Osteocyte (in vitro differentiated cells): ENCODE data around the gene ARMC5. TPM values are rescaled to one million over a fixed set of nuclear protein-coding genes. Genes with fewer than 3 reads are reported as not detected.
A peak's percentile ranks its signal among the peaks of the same experiment; 100 is the strongest.

Experiments used
- DNase-seq: peaks from one replicate; pipeline ENCODE4 v3.0.0; 2021; ENCODE audit warnings: mixed read lengths; ENCODE audit not compliant: unreplicated experiment; ENCODE audit errors: extremely low spot score
- H3K27ac Mint-ChIP-seq: one replicate; pipeline ENCODE4 v1.8.0; 2021; ENCODE audit warnings: mild to moderate bottlenecking, mixed read lengths; ENCODE audit not compliant: unreplicated experiment
- H3K27me3 Mint-ChIP-seq: one replicate; pipeline ENCODE4 v1.8.0; 2021; ENCODE audit warnings: mixed read lengths; ENCODE audit not compliant: unreplicated experiment
- H3K36me3 Mint-ChIP-seq: one replicate; pipeline ENCODE4 v1.8.0; 2021; ENCODE audit warnings: mixed read lengths; ENCODE audit not compliant: unreplicated experiment
- H3K4me1 Mint-ChIP-seq: one replicate; pipeline ENCODE4 v1.8.0; 2021; ENCODE audit warnings: mixed read lengths; ENCODE audit not compliant: unreplicated experiment
- H3K4me3 Mint-ChIP-seq: one replicate; pipeline ENCODE4 v1.8.0; 2021; ENCODE audit warnings: mild to moderate bottlenecking, moderate library complexity, mixed read lengths; ENCODE audit not compliant: unreplicated experiment
- H3K9me3 Mint-ChIP-seq: one replicate; pipeline ENCODE4 v1.8.0; 2021; ENCODE audit warnings: mixed read lengths; ENCODE audit not compliant: unreplicated experiment
- CTCF ChIP-seq: fragments of 200-600 bp; sonication (generic); IDR thresholded peaks from 2 replicates; pipeline ENCODE4 v1.5.0; 2021; ENCODE audit warnings: antibody characterized with exemption, mild to moderate bottlenecking, moderate library complexity
- total RNA-seq: library from RNA; stranded (reverse); gene quantifications from 2 replicates; pipeline ENCODE4 v1.2.1, GENCODE V29; 2021

ARMC5 gene
- total RNA-seq, 1 donor from 2014 or later = 12.8 TPM

GRCh38 chr16:31458073-31458843, 1.0 kb upstream of the ARMC5 start:
- H3K27me3 Mint-ChIP-seq = no peaks in the 10 kb centered on the region
- peak overlapping the region; percentile 96 for H3K27ac Mint-ChIP-seq
- peak overlapping the region; percentile 89 for H3K4me3 Mint-ChIP-seq
- H3K4me1 Mint-ChIP-seq = peaks cover 56% of the 10 kb centered on the region
- H3K9me3 Mint-ChIP-seq = no peaks in the 10 kb centered on the region
- peaks cover 8% of the 10 kb centered on the region for H3K36me3 Mint-ChIP-seq
- TF ChIP-seq CTCF = no peak
- no peak for DNase-seq

- peak overlapping the region; percentile 96 for H3K27ac Mint-ChIP-seq
- H3K4me3 Mint-ChIP-seq = peak overlapping the region; percentile 89
- peaks cover 13% of the 10 kb centered on the region for H3K36me3 Mint-ChIP-seq
- TF ChIP-seq CTCF = no peak
- H3K27me3 Mint-ChIP-seq = no peaks in the 10 kb centered on the region
- peak; percentile 100 for DNase-seq
- H3K4me1 Mint-ChIP-seq = peaks cover 42% of the 10 kb centered on the region
- no peaks in the 10 kb centered on the region for H3K9me3 Mint-ChIP-seq
Observed at GRCh38 chr16:31459687-31460581, 633 bp downstream of the ARMC5 start.

GRCh38 chr16:31460582-31461002, 1.3 kb downstream of the ARMC5 start:
- Mint-ChIP-seq H3K4me1 (peaks cover 36% of the 10 kb centered on the region), H3K9me3 (no peaks in the 10 kb centered on the region), H3K4me3 (peak overlapping the region; percentile 82), H3K27me3 (no peaks in the 10 kb centered on the region), H3K36me3 (peaks cover 19% of the 10 kb centered on the region), H3K27ac (peak overlapping the region; percentile 90)
- DNase-seq = no peak
- TF ChIP-seq CTCF = peak; percentile 71

GRCh38 chr16:31461201-31461920, 2.1 kb downstream of the ARMC5 start:
- no peak for TF ChIP-seq CTCF
- Mint-ChIP-seq H3K9me3 (no peaks in the 10 kb centered on the region), H3K27me3 (no peaks in the 10 kb centered on the region), H3K4me1 (peaks cover 30% of the 10 kb centered on the region), H3K4me3 (no peak overlapping the region), H3K27ac (peak overlapping the region; percentile 90), H3K36me3 (peaks cover 21% of the 10 kb centered on the region)
- DNase-seq = no peak
